Measurements from ENCODE around the gene SIRT2. TPM values are rescaled to one million over a fixed set of nuclear protein-coding genes. Genes with fewer than 3 reads are reported as not detected.

The SIRT2 gene
- total and polyA plus RNA-seq, 2 of the 13 experiments (the other 11 are each of a cell fraction or from before 2014, with no cell fraction given), result 22.3 to 26.1 TPM

DNA sequence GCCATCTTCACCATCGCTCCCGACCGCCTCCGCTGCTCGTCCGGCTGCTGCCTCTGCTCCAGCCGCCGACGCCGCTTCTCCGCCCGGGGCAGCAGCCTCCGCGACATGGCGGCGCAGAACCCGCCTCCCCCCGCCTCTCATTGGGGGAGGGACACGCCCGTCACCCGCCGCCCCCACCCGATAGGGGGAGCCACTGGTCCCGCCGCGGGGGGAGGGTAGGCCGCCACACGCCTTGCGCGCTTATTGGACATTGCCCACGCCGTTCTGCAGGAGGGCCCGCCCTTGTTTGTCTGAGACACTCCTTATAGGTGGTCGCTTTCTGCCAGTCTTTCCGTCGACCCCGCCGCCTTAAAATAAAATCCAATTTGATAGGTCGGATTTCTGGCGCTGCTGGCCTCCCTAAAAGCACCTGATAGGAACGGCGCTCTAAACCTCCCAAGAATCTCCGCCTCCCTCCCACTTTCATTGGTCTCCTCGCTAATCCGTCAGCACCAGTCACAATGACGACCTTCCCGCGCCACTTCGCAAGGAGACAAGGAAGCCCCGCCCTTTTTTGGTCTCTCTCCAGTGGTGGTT is 49.5 kb downstream of the SIRT2 start, which contains the start of gene HNRNPL (continued):
- TF ChIP-seq MTA1 (CRISPR knock-in tag; IDR thresholded peaks at IDR 0.05; ENCODE audit: borderline replicate concordance), result no peak
- TF ChIP-seq RAD21 (CRISPR knock-in tag; IDR thresholded peaks at IDR 0.05), result peak; percentile 3; the same call in 1 of the 2 replicates
- peak; percentile 98 for TF ChIP-seq ATF1 (CRISPR knock-in tag; IDR thresholded peaks at IDR 0.05)

- H3K9ac ChIP-seq (ENCODE audit: insufficient read depth, low read depth, low read length), result peak overlapping the region; percentile 92
- TF ChIP-seq ONECUT2 (CRISPR knock-in tag; IDR thresholded peaks at IDR 0.05) (no peak), SMARCE1 (IDR thresholded peaks at IDR 0.05; ENCODE audit: borderline replicate concordance) (no peak), ZC3H13 (CRISPR knock-in tag; IDR thresholded peaks at IDR 0.05) (peak; percentile 83; the same call in 1 of the 2 replicates), ZNF605 (CRISPR knock-in tag; IDR thresholded peaks at IDR 0.05) (peak; percentile 32; the same call in 1 of the 2 replicates), HNRNPL (IDR thresholded peaks at IDR 0.05; ENCODE audit: low read depth, low read length) (no peak), RBM39 (IDR thresholded peaks at IDR 0.05; ENCODE audit: low read depth, low read length, poor library complexity, severe bottlenecking) (peak; percentile 95), ZSCAN30 (CRISPR knock-in tag; IDR thresholded peaks at IDR 0.05) (no peak), FOXK2 (IDR thresholded peaks at IDR 0.05) (no peak)
- TF ChIP-seq, protein P1, sequence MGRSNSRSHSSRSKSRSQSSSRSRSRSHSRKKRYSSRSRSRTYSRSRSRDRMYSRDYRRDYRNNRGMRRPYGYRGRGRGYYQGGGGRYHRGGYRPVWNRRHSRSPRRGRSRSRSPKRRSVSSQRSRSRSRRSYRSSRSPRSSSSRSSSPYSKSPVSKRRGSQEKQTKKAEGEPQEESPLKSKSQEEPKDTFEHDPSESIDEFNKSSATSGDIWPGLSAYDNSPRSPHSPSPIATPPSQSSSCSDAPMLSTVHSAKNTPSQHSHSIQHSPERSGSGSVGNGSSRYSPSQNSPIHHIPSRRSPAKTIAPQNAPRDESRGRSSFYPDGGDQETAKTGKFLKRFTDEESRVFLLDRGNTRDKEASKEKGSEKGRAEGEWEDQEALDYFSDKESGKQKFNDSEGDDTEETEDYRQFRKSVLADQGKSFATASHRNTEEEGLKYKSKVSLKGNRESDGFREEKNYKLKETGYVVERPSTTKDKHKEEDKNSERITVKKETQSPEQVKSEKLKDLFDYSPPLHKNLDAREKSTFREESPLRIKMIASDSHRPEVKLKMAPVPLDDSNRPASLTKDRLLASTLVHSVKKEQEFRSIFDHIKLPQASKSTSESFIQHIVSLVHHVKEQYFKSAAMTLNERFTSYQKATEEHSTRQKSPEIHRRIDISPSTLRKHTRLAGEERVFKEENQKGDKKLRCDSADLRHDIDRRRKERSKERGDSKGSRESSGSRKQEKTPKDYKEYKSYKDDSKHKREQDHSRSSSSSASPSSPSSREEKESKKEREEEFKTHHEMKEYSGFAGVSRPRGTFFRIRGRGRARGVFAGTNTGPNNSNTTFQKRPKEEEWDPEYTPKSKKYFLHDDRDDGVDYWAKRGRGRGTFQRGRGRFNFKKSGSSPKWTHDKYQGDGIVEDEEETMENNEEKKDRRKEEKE (IDR thresholded peaks at IDR 0.05), result no peak
- TF ChIP-seq, protein P2, sequence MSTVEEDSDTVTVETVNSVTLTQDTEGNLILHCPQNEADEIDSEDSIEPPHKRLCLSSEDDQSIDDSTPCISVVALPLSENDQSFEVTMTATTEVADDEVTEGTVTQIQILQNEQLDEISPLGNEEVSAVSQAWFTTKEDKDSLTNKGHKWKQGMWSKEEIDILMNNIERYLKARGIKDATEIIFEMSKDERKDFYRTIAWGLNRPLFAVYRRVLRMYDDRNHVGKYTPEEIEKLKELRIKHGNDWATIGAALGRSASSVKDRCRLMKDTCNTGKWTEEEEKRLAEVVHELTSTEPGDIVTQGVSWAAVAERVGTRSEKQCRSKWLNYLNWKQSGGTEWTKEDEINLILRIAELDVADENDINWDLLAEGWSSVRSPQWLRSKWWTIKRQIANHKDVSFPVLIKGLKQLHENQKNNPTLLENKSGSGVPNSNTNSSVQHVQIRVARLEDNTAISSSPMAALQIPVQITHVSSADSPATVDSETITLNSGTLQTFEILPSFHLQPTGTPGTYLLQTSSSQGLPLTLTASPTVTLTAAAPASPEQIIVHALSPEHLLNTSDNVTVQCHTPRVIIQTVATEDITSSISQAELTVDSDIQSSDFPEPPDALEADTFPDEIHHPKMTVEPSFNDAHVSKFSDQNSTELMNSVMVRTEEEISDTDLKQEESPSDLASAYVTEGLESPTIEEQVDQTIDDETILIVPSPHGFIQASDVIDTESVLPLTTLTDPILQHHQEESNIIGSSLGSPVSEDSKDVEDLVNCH (CRISPR knock-in tag; IDR thresholded peaks at IDR 0.05), result no peak
- TF ChIP-seq, protein P3, sequence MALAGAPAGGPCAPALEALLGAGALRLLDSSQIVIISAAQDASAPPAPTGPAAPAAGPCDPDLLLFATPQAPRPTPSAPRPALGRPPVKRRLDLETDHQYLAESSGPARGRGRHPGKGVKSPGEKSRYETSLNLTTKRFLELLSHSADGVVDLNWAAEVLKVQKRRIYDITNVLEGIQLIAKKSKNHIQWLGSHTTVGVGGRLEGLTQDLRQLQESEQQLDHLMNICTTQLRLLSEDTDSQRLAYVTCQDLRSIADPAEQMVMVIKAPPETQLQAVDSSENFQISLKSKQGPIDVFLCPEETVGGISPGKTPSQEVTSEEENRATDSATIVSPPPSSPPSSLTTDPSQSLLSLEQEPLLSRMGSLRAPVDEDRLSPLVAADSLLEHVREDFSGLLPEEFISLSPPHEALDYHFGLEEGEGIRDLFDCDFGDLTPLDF (CRISPR knock-in tag; IDR thresholded peaks at IDR 0.05), result peak; percentile 64
Measured at GRCh38 chr19:38849147-38849859, 50.1 kb downstream of the SIRT2 start.

More at GRCh38 chr19:38849147-38849859, 50.1 kb downstream of the SIRT2 start:
- in situ Hi-C loops (cut with HindIII; ENCODE audit: extremely low pct_ligation_motif_present, low pct_unique_long_range_greater_than_20kb), result no loop called here
- BruUV-seq (replicated peaks), result no TSS peak
- Histone ChIP-seq H3K36me3 (replicated peaks in 1 of 2; ENCODE audit: control insufficient read depth in 1 of 2, insufficient read depth in 2 of 2, low read length in 2 of 2) (peaks cover 22 to 36% of the 10 kb centered on the region in 2 experiments), H2AFZ (ENCODE audit: low read length) (no peak overlapping the region), H3K79me2 (ENCODE audit: insufficient read depth, low read length) (peaks cover 54% of the 10 kb centered on the region), H3K9me3 (ENCODE audit: low read length) (no peaks in the 10 kb centered on the region), H4K20me1 (ENCODE audit: insufficient read depth, low read length) (peaks cover 38% of the 10 kb centered on the region), H3K4me1 (ENCODE audit: insufficient read depth, low read length) (peaks cover 69% of the 10 kb centered on the region), H3K27ac (ENCODE audit: extremely low read length, insufficient read depth, low read length) (peak overlapping the region; percentile 96), H3K4me3 (replicated peaks in 1 of 3; ENCODE audit: insufficient read depth in 1 of 3, low read depth in 2 of 3, low read length in 3 of 3) (peak overlapping the region; percentile 63 to 71 (median 67)), H3K4me2 (ENCODE audit: low read depth, low read length) (peak overlapping the region; percentile 95), H3K27me3 (ENCODE audit: control insufficient read depth in 1 of 2, insufficient read depth in 2 of 2, low read length in 2 of 2) (no peaks in the 10 kb centered on the region; a peak in 1 of 5 replicates)
- ChIA-PET CTCF (ENCODE audit: low intra/inter-chr PET ratio, low total read pairs) (no interaction called here), POLR2A (interaction anchor here (0.6 to 9.1 kb wide), 26 partner anchors 9 to 475 kb away, joined by 3 to 148 read pairs (median 5); partner anchors contain the start of genes ACTN4, ECH1, EIF3K and MRPS12)
- ATAC-seq (peak; percentile 5), DNase-seq (ENCODE audit: low spot score) (peak; percentile 88), FAIRE-seq (peak; percentile 34)
- intact Hi-C loops (cut with micrococcal nuclease; ENCODE audit: unreplicated experiment), result no loop called here
- WGBS (ENCODE audit: low lambda C conversion rate), result 3% methylated on average over 32 of the region's 76 CpGs

Measured in HepG2 (cell line).